HK-2 (cell line): Measurements from ENCODE around the gene COQ8A.

Experiments
- DNase-seq: peaks from one replicate; pipeline ENCODE4 v3.0.0-alpha.2; 2018; ENCODE audit not compliant: unreplicated experiment

Gene COQ8A

GRCh38 chr1:227009937-227010336 lies 69.8 kb downstream of the COQ8A start:
- no peak for DNase-seq

DNA sequence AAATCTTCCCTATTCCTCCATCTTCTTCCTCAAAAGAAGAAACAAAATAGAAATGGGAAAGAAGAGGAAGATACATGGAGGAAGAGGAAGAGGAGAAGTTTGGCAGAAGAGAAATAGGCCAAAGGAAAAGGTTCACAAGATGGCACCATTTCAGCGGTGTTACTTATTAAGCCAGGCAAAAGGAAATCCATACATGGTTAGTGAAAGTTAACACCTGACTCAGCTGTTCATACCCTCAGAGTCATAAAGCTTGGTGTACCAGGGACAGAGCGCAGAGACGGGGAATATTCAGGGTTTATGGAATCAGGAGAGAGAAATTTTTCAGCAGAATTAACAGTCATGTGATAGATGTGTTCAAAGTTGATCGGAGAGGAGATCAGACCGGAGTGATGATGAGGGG lies 70.6 kb downstream of the COQ8A start:
- no peak for DNase-seq

DNA sequence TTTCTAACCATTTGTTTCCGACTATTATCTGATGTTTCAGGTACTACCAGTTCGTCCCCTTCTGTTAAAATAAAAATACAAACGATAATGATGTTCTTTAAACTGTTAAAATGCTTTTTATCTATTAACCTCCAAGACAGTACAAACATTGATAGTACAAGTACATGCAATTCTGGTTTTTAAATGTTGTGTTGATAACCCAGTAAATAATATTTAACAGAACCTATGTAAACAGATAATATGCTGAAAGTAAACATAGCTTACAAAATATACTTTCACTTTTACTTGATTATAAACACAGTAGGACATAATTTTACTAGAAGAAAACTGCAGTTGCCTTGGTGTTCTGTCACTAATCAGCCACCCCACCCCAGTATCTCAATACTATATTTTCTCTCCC lies 76.9 kb downstream of the COQ8A start:
- no peak for DNase-seq

- DNase-seq, result no peak
Observed at GRCh38 chr1:227032396-227032795, 92.3 kb downstream of the COQ8A start.

GRCh38 chr1:227033880-227034279 lies 93.8 kb downstream of the COQ8A start:
- no peak for DNase-seq

DNA sequence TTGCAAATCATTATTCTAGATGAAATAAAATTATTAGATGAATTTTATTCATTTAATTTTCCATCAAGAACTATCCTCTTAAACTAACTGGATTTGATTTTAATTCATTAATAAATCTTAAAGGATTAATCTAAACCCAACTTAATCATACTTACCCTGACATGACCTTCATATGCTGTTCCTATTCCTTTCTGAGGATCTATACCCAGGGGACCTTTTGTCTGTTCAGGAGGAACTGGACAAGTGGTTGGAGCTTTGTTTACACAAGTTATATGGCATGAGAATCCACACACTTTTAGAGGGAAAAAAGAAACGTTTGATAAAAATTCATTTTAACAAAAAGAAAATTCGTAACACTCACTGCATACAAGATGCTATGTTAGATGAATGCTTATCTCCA lies 95.2 kb downstream of the COQ8A start:
- DNase-seq, result no peak

DNA sequence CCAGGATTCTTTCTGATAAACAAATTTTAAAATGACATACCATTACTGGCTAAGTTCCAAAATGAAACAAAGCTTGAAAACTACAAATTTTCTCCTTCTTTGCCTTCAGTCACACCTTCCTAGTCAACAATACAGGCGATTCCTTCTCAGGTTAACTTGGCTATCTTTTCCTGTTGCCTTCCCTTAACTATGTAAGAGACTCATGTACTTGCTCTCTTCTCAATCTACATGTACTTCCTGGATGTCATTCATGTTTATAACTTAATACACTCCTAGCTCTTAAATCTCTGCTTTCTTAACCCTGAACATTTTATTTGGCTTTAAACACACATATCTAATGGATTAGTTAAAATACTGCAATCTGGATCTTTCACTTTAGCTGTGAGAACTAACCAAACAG lies 97.0 kb downstream of the COQ8A start:
- no peak for DNase-seq
